Stimulated activated CD4-positive, alpha-beta T cell treated with anti-CD3 and anti-CD28 coated beads, TNF-alpha, amount 100 ng/mL, for 48 hours (primary cell): ENCODE results near the gene LAMC1.
"Not testable (repeated sequence)": the region's sequence is repeated elsewhere in the genome, so short reads cannot be mapped to it uniquely, and the experiment has no call there.

Source experiments
- DNase-seq, 3 donors: peaks; one replicate each; pipeline ENCODE4 v3.0.0-alpha.2; 2020; ENCODE audit warnings: low read depth in 3 of 3

The LAMC1 gene

GRCh38 chr1:183043872-183044854 is 20.9 kb downstream of the LAMC1 start:
- no peak for DNase-seq

DNA sequence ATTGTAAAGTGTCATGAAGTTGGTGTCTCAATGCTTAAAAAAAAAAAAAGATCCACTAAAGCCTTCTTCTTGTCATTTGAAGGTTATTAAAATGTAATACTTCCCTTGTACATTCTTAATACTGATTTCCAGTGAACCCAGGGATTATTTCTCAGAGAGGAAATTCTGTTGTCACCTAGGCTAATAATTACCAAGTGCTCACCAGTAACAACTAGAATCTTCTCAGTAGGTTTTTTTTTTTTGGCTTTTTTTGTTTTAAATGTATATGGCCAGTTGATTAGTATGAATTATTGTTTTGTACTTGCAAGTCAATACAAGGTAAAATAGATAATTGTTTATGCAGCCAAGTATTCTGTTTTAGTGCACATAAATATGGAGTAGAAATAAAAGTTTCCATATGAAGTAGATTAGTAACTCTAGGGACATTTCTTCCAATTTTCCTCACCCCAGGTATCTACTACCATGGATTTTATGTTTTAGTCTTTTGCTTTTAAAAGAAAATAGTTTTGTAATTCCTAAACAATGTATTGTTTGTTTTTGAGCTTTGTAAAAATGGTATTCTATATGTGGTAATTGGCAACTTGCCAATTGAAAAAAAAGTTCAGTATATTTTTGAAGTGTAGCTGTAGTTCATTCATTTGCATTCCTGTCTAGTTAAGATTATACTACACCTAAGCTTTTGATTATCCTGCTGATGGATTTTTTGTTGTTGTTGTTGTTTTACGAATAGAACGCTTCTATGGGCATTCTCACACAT is 21.9 kb downstream of the LAMC1 start:
- DNase-seq = no peak

DNA sequence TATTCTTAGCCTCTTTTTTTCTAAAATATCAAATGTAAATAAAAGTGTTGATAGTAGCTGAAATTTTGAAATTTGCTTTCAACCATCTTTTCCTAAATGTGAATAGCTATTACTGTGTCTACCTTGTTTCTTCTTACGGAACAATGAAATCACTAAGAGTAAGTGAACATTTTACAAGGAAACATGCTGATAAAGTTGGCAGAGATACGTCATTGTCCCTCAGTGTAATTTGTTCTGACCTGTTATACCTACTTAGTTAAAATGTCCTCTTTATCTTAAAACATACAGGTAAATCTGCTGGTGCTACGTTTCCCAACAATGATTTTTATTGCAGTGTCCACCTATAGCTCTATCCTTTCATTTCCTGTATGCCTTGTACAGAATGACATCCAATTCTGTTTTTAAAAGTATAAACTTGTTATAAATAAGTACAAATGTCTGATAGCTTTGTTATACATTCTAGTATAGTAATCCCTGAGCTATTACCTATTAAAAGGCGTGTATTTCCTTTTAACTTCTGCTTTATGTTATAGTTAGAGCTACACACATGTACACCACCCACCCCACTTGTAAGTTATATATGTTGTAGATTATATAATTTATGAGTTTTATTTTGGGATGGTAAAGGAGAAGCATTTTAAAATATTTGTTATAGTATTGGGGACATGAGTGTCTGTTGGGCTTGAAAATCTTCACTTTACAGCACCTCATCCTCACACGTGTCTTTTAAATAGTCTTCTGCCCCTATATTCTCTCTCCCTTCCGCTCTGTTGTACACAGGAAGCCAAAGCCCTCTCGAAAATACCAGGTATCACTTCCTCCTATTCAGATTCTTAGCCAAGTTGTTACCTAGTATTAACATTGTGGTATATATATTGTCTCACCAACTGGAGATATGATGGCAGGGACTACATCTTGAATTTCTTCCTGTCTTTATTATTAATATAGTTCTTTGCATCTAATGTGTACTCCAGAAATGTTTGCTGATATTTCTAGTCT is 25.2 kb downstream of the LAMC1 start:
- no peak for DNase-seq

GRCh38 chr1:183051546-183051945 is 28.3 kb downstream of the LAMC1 start:
- DNase-seq = no peak

DNA sequence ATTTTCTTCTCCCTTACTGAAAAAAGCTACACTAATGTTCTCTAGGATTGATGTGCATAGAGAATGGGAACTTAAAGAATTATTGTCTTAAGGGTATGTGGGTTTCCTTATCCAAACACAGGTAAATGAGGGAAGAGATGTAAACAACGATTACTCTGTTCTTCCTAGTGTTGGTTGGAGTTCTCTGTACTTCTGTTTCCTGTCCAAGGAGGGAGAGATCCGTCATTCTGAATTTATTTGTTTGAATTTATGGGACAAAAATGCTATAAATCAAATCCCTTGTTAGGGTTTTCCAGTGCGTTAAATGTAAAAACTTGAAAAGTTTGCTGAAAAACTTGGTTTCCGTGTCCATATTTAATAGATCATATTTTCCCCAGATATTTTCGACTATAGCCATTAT is 29.6 kb downstream of the LAMC1 start:
- DNase-seq = no peak

DNA sequence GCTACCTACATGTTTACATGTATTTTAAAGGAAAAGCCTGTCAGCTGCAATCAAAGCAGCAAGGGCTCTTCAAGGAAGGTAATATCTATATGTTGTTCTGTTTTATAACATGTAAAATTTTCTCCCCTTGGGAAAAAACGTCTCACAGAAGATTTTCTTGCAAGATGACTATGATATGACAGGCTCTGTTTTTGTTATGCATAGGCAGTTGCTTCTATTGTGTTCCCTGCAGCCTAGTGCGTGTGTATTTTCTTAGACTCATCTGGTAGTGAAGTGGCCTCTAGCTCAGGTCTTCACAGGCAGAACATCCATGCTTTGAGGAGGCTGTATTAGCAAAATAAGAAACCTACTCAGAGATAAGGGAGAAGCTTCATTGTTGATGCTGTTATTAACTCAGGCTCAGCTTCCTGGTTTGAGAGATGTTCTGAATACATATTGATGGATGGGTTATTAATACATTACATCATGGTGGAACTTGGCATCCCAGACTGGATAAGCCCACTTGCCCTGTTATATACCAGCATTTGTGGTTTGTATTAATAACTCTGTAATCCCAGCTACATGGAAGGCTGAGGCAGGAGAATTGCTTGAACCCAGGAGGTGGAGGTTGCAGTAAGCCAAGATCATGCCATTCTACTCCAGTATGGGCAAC is 35.8 kb downstream of the LAMC1 start:
- no peak for DNase-seq

- no peak for DNase-seq
These were observed 38.0 kb downstream of the LAMC1 start for GRCh38 chr1:183061194-183061593.

DNA sequence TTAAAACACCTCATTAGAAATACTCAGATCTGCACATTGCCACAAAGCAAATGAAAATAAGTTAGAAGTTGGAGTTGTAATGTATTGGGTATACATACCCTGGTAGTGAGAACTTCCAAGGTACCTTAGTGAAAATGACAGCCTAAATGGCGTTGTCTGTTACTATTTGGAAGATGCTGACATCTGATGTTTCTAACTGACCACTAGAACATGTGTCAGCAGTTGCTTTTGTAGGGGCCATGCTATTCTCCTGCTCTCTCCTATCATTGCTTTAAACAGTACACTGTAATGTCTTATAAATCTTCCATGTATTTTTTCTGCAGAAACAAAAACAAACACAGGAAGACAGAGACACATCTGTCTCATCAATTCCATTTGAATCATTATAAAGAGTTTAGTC is 40.1 kb downstream of the LAMC1 start:
- no peak for DNase-seq

DNA sequence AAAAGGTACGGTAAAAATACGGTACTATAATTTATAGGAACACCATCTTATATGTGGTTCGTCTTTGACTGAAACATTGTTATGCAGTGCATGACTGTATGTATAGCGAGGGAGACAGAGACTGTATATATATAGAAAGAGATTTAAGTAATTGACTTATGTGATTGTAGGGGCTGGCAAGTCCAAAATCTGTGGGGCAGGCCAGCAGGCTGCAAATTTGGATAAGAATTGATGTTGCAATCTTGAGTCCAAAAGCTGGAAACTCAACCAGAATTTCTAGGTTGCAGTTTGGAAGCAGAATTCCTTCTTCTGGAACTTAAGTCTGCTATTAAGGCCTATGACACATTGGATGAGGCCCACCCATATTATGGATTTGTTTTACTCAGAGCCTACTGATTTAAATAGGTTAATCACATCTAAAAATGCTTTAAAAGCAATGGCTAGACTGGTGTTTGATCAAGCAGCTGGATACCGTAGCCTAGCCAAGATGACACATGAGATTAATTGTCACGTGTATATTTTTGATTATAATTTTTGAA is 42.0 kb downstream of the LAMC1 start:
- no peak for DNase-seq

DNA sequence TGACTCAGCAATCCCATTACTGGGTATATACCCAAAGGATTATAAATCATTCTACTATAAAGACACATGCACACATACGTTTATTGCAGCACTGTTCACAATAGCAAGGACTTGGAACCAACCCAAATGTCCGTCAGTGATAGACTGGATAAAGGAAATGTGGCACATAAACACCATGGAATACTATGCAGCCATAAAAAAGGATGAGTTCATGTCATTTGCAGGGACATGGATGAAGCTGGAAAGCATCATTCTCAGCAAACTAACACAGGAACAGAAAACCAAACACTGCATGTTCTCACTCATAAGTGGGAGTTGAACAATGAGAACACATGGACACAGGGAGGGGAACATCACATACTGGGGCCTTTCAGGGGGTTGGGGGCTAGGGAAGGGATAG is 43.2 kb downstream of the LAMC1 start:
- not testable (repeated sequence) for DNase-seq

- no peak for DNase-seq
These were observed 46.5 kb downstream of the LAMC1 start for GRCh38 chr1:183069562-183070216.

DNA sequence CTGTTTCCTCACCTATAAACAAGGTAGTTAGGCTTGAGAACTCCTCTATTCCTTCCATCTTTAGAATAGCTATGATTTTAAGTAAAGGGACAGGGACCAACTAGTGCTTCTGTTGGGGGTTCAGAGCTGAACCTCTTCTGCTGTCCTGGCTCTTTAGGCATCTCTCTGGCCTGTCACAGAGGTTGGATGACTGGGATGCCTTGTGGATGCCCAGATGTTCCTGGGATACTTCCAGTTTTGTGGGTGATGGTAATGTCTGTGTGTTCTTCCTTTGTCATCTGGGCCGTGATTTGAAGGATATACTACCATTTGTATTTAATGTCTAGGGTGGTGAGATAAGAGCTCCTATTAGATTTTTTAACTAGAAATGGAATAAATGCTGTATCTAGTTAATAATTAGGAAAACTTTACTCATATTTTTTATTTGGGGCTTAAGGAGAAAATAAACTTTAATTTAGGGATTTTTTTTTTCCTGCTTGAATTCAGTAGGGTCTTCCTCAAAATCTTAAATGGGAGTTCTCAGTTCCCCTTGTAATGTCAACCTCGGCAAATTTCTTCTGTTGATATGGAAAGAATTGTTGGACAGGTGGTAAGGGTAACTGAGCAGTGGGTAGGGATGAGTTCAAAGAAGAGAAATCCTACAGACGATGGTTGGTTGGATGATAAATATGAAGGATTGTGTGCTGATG is 47.2 kb downstream of the LAMC1 start:
- DNase-seq = no peak

DNA sequence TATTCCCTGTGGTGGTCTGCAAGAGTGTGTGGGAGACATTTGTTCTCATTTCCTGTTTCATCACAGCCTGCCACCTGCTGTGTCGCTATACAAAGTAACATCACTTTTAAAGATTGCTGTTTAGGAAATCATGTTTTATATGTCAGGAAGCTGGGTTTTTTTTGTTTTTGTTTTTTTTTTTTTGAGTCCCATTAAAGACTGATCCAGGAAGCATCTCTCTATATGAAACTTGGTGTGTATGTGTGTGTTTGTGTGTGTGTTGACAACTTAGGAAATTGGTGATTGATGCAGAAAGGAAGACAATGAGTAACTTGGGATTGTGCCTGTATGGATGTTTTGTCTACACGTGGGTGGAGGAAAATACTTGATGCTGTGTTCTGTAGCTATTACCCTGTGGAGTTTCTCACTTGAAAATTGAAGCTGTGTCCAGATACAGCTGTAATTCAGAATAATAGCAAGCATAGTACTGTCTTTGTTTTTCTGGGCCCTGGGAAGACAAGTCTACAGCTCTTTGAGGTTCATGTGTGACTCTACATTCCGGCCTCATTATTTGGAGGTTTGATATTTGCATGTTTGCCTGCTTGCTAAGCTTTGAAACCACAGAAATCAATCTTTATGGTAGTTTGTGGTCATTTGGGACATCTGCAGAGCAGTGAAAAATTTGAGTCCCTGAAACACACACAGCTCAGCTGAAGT is 47.9 kb downstream of the LAMC1 start:
- DNase-seq = no peak

DNA sequence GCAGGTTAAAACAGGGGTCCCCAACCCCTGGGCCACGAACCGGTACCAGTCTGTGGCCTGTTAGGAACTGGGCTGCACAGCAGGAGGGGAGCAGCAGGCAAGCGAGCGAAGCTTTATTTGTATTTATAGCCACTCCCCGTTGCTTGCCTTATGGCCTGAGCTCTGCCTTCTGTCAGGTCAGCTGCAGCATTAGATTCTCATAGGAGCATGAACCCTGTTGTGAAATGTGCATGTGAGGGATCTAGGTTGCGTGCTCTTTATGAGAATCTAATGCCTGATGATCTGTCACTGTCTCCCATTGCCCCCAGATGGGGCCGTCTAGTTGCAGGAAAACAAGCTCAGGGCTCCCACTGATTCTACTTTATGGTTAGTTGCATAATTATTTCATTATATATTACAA is 49.4 kb downstream of the LAMC1 start:
- not testable (repeated sequence) for DNase-seq

DNA sequence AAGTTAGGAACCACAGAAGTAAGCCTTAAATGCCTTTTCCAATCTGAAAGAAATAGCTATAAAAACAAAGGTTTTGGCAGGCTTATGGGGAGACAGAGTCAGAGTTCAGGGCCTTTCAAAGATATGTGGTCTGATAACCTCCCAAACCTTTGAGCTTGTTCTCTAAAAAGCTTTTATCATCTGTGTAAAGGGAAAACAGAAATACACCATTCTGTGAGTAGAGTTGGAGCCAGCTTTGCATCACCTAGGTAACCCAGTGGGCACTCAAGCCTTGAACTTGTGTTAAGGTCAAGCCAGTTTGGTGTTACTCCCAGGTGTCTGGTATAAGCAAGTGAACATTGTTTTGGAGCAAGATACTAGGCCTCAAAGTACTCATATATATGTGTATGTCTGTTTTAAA is 50.1 kb downstream of the LAMC1 start:
- no peak for DNase-seq

- no peak for DNase-seq
These were observed 51.0 kb downstream of the LAMC1 start for GRCh38 chr1:183074215-183074614.

DNA sequence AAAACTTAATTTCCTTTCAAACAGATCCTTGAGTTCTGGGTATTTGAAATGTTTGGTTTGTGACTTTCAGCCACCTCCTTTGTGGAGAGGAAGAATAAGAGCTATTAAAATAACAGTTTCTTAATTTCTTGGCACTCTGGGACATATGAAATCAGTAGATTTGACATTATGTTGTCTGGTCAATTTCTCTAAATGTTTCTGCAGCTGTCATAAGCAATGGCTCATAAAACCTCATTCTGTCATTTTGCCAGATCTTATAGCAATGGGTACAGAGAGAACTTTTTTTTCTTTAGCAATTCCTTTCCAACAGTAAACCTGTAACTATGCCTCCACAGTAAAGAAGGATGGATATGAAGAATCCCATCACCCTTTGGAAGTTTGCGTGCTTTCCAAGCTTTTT is 52.6 kb downstream of the LAMC1 start:
- no peak for DNase-seq

DNA sequence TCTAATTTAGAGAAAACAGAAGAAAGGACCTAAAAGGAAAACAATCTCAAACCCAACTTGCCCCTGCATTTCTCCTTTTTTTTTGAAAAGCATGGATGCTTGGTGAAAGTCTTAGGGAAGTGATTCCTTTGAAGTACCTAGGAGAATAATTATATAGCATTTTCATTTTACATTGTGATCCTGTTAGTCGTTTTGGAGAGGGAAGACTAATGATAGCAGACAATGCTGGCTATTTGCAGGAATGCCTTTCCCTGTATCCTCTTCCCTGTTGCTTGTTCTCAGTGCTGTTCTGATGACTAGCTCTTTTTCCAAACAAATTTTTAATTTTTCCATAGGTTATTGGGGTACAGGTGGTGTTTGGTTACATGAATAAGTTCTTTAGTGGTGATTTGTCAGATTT is 53.9 kb downstream of the LAMC1 start:
- no peak for DNase-seq
